Astrocyte (in vitro differentiated cells and primary cell): ENCODE measurements around the gene MMP17. TPM values are rescaled to one million over a fixed set of nuclear protein-coding genes. Genes with fewer than 3 reads are reported as not detected.

Experiments
- DNase-seq: peaks from one replicate; pipeline ENCODE4 v3.0.0-alpha.2; 2010; ENCODE audit warnings: low read depth
- FAIRE-seq: peaks from 2 replicates; lab custom pipeline; 2011; peaks lifted over from hg19 to GRCh38; lab: Jason Lieb, UNC
- H2AFZ ChIP-seq: 2 replicates; pipeline ENCODE4 v1.6.0; 2012; ENCODE audit warnings: low read depth, low read length, inconsistent platforms
- H3K27ac ChIP-seq: 2 replicates; pipeline ENCODE4 v1.5.1; 2011; ENCODE audit warnings: low read depth, low read length, inconsistent platforms
- H3K27me3 ChIP-seq: 2 replicates; pipeline ENCODE4 v1.6.0; 2011; ENCODE audit warnings: low read length, inconsistent platforms; ENCODE audit not compliant: insufficient read depth
- H3K36me3 ChIP-seq: 2 replicates; pipeline ENCODE4 v1.5.1; 2011; ENCODE audit warnings: low read length, inconsistent platforms; ENCODE audit not compliant: insufficient read depth
- H3K4me1 ChIP-seq: 2 replicates; pipeline ENCODE4 v1.5.1; 2011; ENCODE audit warnings: low read length, inconsistent platforms; ENCODE audit not compliant: insufficient read depth
- H3K4me2 ChIP-seq: 2 replicates; pipeline ENCODE4 v1.6.0; 2012; ENCODE audit warnings: low read length, inconsistent platforms
- H3K4me3 ChIP-seq: 2 replicates; pipeline ENCODE4 v1.5.1; 2011; ENCODE audit warnings: low read depth, mild to moderate bottlenecking, low read length, inconsistent platforms; ENCODE audit not compliant: insufficient read depth
- H3K79me2 ChIP-seq: 2 replicates; pipeline ENCODE4 v1.6.0; 2012; ENCODE audit warnings: mild to moderate bottlenecking, low read length, inconsistent platforms; ENCODE audit not compliant: insufficient read depth
- H3K9ac ChIP-seq: 2 replicates; pipeline ENCODE4 v1.6.0; 2012; ENCODE audit warnings: mild to moderate bottlenecking, low read length, inconsistent platforms
- H3K9me3 ChIP-seq: 2 replicates; pipeline ENCODE4 v1.5.1; 2012; ENCODE audit warnings: low read depth, mild to moderate bottlenecking, low read length, inconsistent platforms; ENCODE audit not compliant: insufficient read depth
- H4K20me1 ChIP-seq: 2 replicates; pipeline ENCODE4 v1.6.0; 2012; ENCODE audit warnings: low read length, inconsistent platforms; ENCODE audit not compliant: insufficient read depth
- H3K27ac Mint-ChIP-seq: one replicate; pipeline ENCODE4 v1.8.0; 2021; ENCODE audit warnings: mild to moderate bottlenecking, mixed read lengths; ENCODE audit not compliant: unreplicated experiment
- H3K27me3 Mint-ChIP-seq: one replicate; pipeline ENCODE4 v1.8.0; 2021; ENCODE audit warnings: low read depth, mixed read lengths; ENCODE audit not compliant: unreplicated experiment
- H3K36me3 Mint-ChIP-seq: one replicate; pipeline ENCODE4 v1.8.0; 2021; ENCODE audit warnings: low read depth, mixed read lengths; ENCODE audit not compliant: unreplicated experiment
- H3K4me1 Mint-ChIP-seq: one replicate; pipeline ENCODE4 v1.8.0; 2021; ENCODE audit warnings: low read depth, mixed read lengths; ENCODE audit not compliant: unreplicated experiment
- H3K4me3 Mint-ChIP-seq: one replicate; pipeline ENCODE4 v1.8.0; 2021; ENCODE audit warnings: mild to moderate bottlenecking, moderate library complexity, mixed read lengths; ENCODE audit not compliant: unreplicated experiment
- H3K9me3 Mint-ChIP-seq: one replicate; pipeline ENCODE4 v1.8.0; 2021; ENCODE audit warnings: mild to moderate bottlenecking, mixed read lengths; ENCODE audit not compliant: unreplicated experiment
- CTCF ChIP-seq: IDR thresholded peaks from 2 replicates; pipeline ENCODE4 v1.5.1; 2011; ENCODE audit warnings: low read depth, mild to moderate bottlenecking, inconsistent platforms, low read length, moderate library complexity; ENCODE audit not compliant: insufficient read depth
- EZH2 ChIP-seq: IDR thresholded peaks from 2 replicates; pipeline ENCODE4 v1.6.1; 2012; ENCODE audit warnings: mild to moderate bottlenecking, low read length, inconsistent platforms; ENCODE audit not compliant: insufficient read depth
- total RNA-seq: library from RNA; stranded (reverse); gene quantifications from 2 replicates; pipeline ENCODE4 v1.2.1, GENCODE V29; 2021

Gene MMP17
- total RNA-seq, 1 donor from 2014 or later: 8.4 TPM

- Histone ChIP-seq H3K9me3 (no peaks in the 10 kb centered on the region), H4K20me1 (no peaks in the 10 kb centered on the region), H3K79me2 (no peaks in the 10 kb centered on the region), H3K4me3 (no peak overlapping the region), H2AFZ (no peak overlapping the region), H3K4me2 (no peak overlapping the region), H3K36me3 (no peaks in the 10 kb centered on the region), H3K9ac (no peak overlapping the region), H3K27me3 (no peaks in the 10 kb centered on the region), H3K4me1 (peaks cover 14% of the 10 kb centered on the region), H3K27ac (no peak overlapping the region)
- TF ChIP-seq CTCF (no peak), EZH2 (no peak)
- DNase-seq (no peak), FAIRE-seq (no peak)
- no peaks in the 10 kb centered on the region for H3K4me1 Mint-ChIP-seq
- no peaks in the 10 kb centered on the region for H3K9me3 Mint-ChIP-seq
- no peak overlapping the region for H3K27ac Mint-ChIP-seq
- H3K27me3 Mint-ChIP-seq: peaks cover 6% of the 10 kb centered on the region
- H3K36me3 Mint-ChIP-seq: no peaks in the 10 kb centered on the region
- H3K4me3 Mint-ChIP-seq: no peak overlapping the region
Observed at GRCh38 chr12:131849700-131850553, 21.7 kb downstream of the MMP17 start.

- FAIRE-seq: no peak
- no peak overlapping the region for H3K4me3 Mint-ChIP-seq
Observed at GRCh38 chr12:131850856-131851559, 22.8 kb downstream of the MMP17 start.

More at GRCh38 chr12:131850856-131851559, 22.8 kb downstream of the MMP17 start:
- no peak overlapping the region for H3K4me3 ChIP-seq
- no peak for DNase-seq
- H3K36me3 Mint-ChIP-seq: no peaks in the 10 kb centered on the region
- no peak overlapping the region for H3K4me2 ChIP-seq
- no peaks in the 10 kb centered on the region for H3K4me1 Mint-ChIP-seq
- no peaks in the 10 kb centered on the region for H3K36me3 ChIP-seq
- no peak overlapping the region for H3K9ac ChIP-seq
- TF ChIP-seq EZH2 (no peak), CTCF (peak; percentile 20)
- H3K27me3 ChIP-seq: no peaks in the 10 kb centered on the region
- H3K27ac Mint-ChIP-seq: no peak overlapping the region
- H3K9me3 Mint-ChIP-seq: no peaks in the 10 kb centered on the region
- H2AFZ ChIP-seq: no peak overlapping the region
- H4K20me1 ChIP-seq: no peaks in the 10 kb centered on the region
- H3K79me2 ChIP-seq: no peaks in the 10 kb centered on the region
- peaks cover 7% of the 10 kb centered on the region for H3K27me3 Mint-ChIP-seq
- peaks cover 14% of the 10 kb centered on the region for H3K4me1 ChIP-seq
- no peaks in the 10 kb centered on the region for H3K9me3 ChIP-seq
- H3K27ac ChIP-seq: no peak overlapping the region
